A549 (cell line): ENCODE measurements around the gene LRRC3C. TPM values are rescaled to one million over a fixed set of nuclear protein-coding genes. Genes with fewer than 3 reads are reported as not detected.

Experiments used
- ATAC-seq, 2 experiments: fragments of 200-7000 bp in 1 of 2; fragments of >200 bp in 1 of 2; cut with Nextera tagmentation in 1 of 2; cut with Tn5 transposase in 1 of 2; 3 replicates each; pipeline versions ENCODE4 v1.8.0 to v1.9.1; 2018 to 2020; ENCODE audit warnings: mild to moderate bottlenecking in 1 of 2, moderate library complexity in 1 of 2
- CTCF ChIA-PET: fragments of 300-600 bp; sonication (Branson Sonifier 250); formaldehyde crosslinking; extraction: SDS; loops from one replicate; lab custom pipeline; 2021; ENCODE audit warnings: antibody characterized with exemption, inconsistent platforms; lab: Yijun Ruan, JAX
- POLR2A ChIA-PET: fragments of 350-600 bp; formaldehyde crosslinking; extraction: SDS; loops from one replicate; lab custom pipeline; 2021; ENCODE audit warnings: antibody characterized with exemption, inconsistent platforms; lab: Yijun Ruan, JAX
- DNase-seq, 2 experiments: peaks; one replicate each; pipeline versions ENCODE4 v3.0.0 to v3.0.0-alpha.2; 2011 to 2016; ENCODE audit warnings: low read depth in 1 of 2, low spot score in 1 of 2
- FAIRE-seq: peaks from 2 replicates; lab custom pipeline; 2011; peaks lifted over from hg19 to GRCh38; lab: Jason Lieb, UNC
- H3K27ac ChIP-seq, 2 experiments: fragments of >200 bp; sonication (Bioruptor Twin); formaldehyde crosslinking; 3 replicates each; pipeline ENCODE4 v1.5.1; 2016 to 2017
- H3K4me1 ChIP-seq: fragments of >200 bp; sonication (Bioruptor Twin); formaldehyde crosslinking; 3 replicates; pipeline ENCODE4 v1.6.1; 2016
- H3K4me2 ChIP-seq: fragments of >200 bp; sonication (Bioruptor Twin); formaldehyde crosslinking; 3 replicates; pipeline ENCODE4 v1.6.1; 2016
- H3K4me3 ChIP-seq: fragments of >200 bp; sonication (Bioruptor Twin); formaldehyde crosslinking; 3 replicates; pipeline ENCODE4 v1.5.1; 2016
- H3K9me3 ChIP-seq: fragments of >200 bp; sonication (Bioruptor Twin); formaldehyde crosslinking; 3 replicates; pipeline ENCODE4 v1.6.1; 2016
- BHLHE40 ChIP-seq: IDR thresholded peaks from 2 replicates; pipeline ENCODE4 v1.6.1; 2012; ENCODE audit warnings: low read depth, low read length, inconsistent platforms
- CBX8 ChIP-seq: fragments of 200-600 bp; sonication (generic); IDR thresholded peaks from 2 replicates; pipeline ENCODE4 v1.6.1; 2016
- CHD4 ChIP-seq: fragments of 200-600 bp; sonication (generic); IDR thresholded peaks from 2 replicates; pipeline ENCODE4 v1.6.1; 2016; ENCODE audit warnings: antibody characterized with exemption, mild to moderate bottlenecking, borderline replicate concordance
- CTCF ChIP-seq: fragments of >200 bp; sonication (Bioruptor Twin); formaldehyde crosslinking; IDR thresholded peaks from 3 replicates; pipeline ENCODE4 v1.5.1; 2016
- EHF ChIP-seq: fragments of 250-450 bp; sonication (Bioruptor Pico); IDR thresholded peaks from 2 replicates; pipeline ENCODE4 v1.5.0; 2020; ENCODE audit warnings: mild to moderate bottlenecking
- EP300 ChIP-seq, 2 experiments: fragments of >200 bp; sonication (Bioruptor Twin); formaldehyde crosslinking; IDR thresholded peaks; 2 replicates in 1 of 2; 3 replicates in 1 of 2; pipeline ENCODE4 v1.6.1; 2016 to 2017
- FOXS1 ChIP-seq: fragments of 250-450 bp; sonication (Bioruptor Pico); IDR thresholded peaks from 2 replicates; pipeline ENCODE4 v1.5.0; 2020; ENCODE audit warnings: mild to moderate bottlenecking, moderate library complexity
- HES2 ChIP-seq: fragments of >200 bp; sonication (Bioruptor Twin); formaldehyde crosslinking; IDR thresholded peaks from 2 replicates; pipeline ENCODE4 v1.6.1; 2016
- HEYL ChIP-seq: fragments of 250-450 bp; sonication (Bioruptor Pico); IDR thresholded peaks from 2 replicates; pipeline ENCODE4 v1.8.0; 2021; ENCODE audit warnings: mild to moderate bottlenecking, moderate library complexity
- HOXA7 ChIP-seq: fragments of 250-450 bp; sonication (Bioruptor Pico); IDR thresholded peaks from 2 replicates; pipeline ENCODE4 v1.5.0; 2020; ENCODE audit warnings: mild to moderate bottlenecking, moderate library complexity
- HOXB5 ChIP-seq: fragments of 250-450 bp; sonication (Bioruptor Pico); IDR thresholded peaks from 2 replicates; pipeline ENCODE4 v1.5.0; 2020; ENCODE audit warnings: mild to moderate bottlenecking, moderate library complexity
- JUN ChIP-seq, 2 experiments: fragments of >200 bp; sonication (Bioruptor Twin); formaldehyde crosslinking; IDR thresholded peaks; 2 replicates in 1 of 2; 3 replicates in 1 of 2; pipeline ENCODE4 v1.6.1; 2016 to 2017
- JUNB ChIP-seq: fragments of >200 bp; sonication (Bioruptor Twin); formaldehyde crosslinking; IDR thresholded peaks from 2 replicates; pipeline ENCODE4 v1.6.1; 2016
- MAFK ChIP-seq: fragments of 450-650 bp; IDR thresholded peaks from 2 replicates; pipeline ENCODE4 v1.6.1; 2014; ENCODE audit not compliant: partially characterized antibody
- RAD21 ChIP-seq, 2 experiments: fragments of >200 bp in 1 of 2; sonication (Bioruptor Twin) in 1 of 2; formaldehyde crosslinking in 1 of 2; IDR thresholded peaks in 1 of 2; conservative IDR thresholded peaks in 1 of 2; 2 replicates in 1 of 2; 3 replicates in 1 of 2; pipeline ENCODE4 v1.6.1; 2012 to 2018; ENCODE audit warnings: inconsistent platforms in 1 of 2
- ZC3H11A ChIP-seq: fragments of 450-650 bp; IDR thresholded peaks from 2 replicates; pipeline ENCODE4 v1.6.1; 2014; ENCODE audit warnings: antibody characterized with exemption, mild to moderate bottlenecking
- ZFP36 ChIP-seq: fragments of 450-650 bp; IDR thresholded peaks from 2 replicates; pipeline ENCODE4 v1.6.1; 2014; ENCODE audit warnings: borderline replicate concordance; ENCODE audit not compliant: partially characterized antibody
- ZNF302 ChIP-seq: fragments of 250-450 bp; sonication (Bioruptor Pico); IDR thresholded peaks from 2 replicates; pipeline ENCODE4 v1.9.0; 2021; ENCODE audit warnings: inconsistent platforms, mild to moderate bottlenecking, moderate library complexity
- ZSCAN20 ChIP-seq: fragments of 250-450 bp; sonication (Bioruptor Pico); IDR thresholded peaks from 2 replicates; pipeline ENCODE4 v1.8.0; 2022; ENCODE audit warnings: mild to moderate bottlenecking, moderate library complexity
- WGBS: methylation state at CpG from one replicate; pipeline ENCODE4 v1.1.6; 2017; ENCODE audit errors: missing lambda C conversion rate; 5-methylcytosine and 5-hydroxymethylcytosine counted together
- polyA plus RNA-seq, 4 experiments: library from polyadenylated mRNA; depleted of rRNA in 3 of 4; stranded (reverse); fragments of >200 nt; fragmentation: RNase III in 1 of 4; extraction: RNeasy Plus Mini Kit Qiagen cat#74134 plus additional on column Dnase treatment in 1 of 4; gene quantifications; 2 replicates in 3 of 4; 3 replicates in 1 of 4; pipeline ENCODE4 v1.2.3, GENCODE V29; 2011 to 2017
- TF ChIP-seq, protein P1 (sequence below): IDR thresholded peaks from 2 replicates; pipeline ENCODE4 v1.6.1; 2012; ENCODE audit warnings: low read depth, borderline replicate concordance

Gene LRRC3C
- polyA plus RNA-seq, 2 of the 4 experiments (the other 2 are of a cell fraction) = not detected

DNA sequence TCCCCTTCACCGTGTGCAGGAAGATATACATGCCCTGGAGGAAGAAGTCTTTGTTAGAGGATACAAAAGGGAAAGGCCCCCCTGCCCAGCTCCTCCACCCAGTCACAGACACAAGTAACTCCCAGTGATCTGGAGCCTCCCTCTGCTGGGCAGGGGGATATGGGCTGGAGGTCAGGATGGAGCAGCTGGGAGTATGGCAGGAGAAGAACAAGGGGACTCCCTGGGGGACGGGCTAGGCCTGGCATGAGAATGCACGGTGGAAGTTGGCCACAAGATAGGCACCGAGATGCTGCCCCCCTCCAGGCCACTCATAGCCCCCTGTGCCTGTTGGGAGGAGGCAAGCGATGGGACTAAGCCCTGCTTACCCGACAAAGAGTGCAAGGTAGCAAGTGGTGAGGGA, 4.3 kb upstream of the LRRC3C start:
- WGBS = 88% methylated on average over 6 of the region's 6 CpGs
- no peak for FAIRE-seq

GRCh38 chr17:39923836-39924690, 3.5 kb upstream of the LRRC3C start:
- ChIA-PET POLR2A (no interaction called here), CTCF (interaction anchor here (1.4 to 4.0 kb wide), 3 partner anchors 16 to 56 kb away, joined by 4 to 18 read pairs (median 11); partner anchors contain the start of gene PSMD3)
- DNase-seq = no peak
- Histone ChIP-seq H3K4me1 (peaks cover 27% of the 10 kb centered on the region), H3K9me3 (no peaks in the 10 kb centered on the region), H3K27ac (no peak overlapping the region), H3K4me3 (no peak overlapping the region), H3K4me2 (no peak overlapping the region)
- 77% methylated on average over 17 of the region's 17 CpGs for WGBS
- ATAC-seq = no peak
- TF ChIP-seq CTCF (0 out of 3 replicates have a peak, but pooled peaks have one; percentile 10), RAD21 (conservative IDR thresholded peaks at IDR 0.05 in 1 of 2, IDR thresholded peaks at IDR 0.05 in 1 of 2) (no peak), CHD4 (no peak), ZSCAN20 (CRISPR knock-in tag) (no peak), HOXA7 (CRISPR knock-in tag) (no peak)
- TF ChIP-seq, protein P1, sequence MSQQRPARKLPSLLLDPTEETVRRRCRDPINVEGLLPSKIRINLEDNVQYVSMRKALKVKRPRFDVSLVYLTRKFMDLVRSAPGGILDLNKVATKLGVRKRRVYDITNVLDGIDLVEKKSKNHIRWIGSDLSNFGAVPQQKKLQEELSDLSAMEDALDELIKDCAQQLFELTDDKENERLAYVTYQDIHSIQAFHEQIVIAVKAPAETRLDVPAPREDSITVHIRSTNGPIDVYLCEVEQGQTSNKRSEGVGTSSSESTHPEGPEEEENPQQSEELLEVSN = no peak
- FAIRE-seq = no peak

More for the DNA sequence above, 4.3 kb upstream of the LRRC3C start:
- Histone ChIP-seq H3K4me3 (no peak overlapping the region), H3K4me1 (peaks cover 19% of the 10 kb centered on the region), H3K4me2 (no peak overlapping the region), H3K9me3 (no peaks in the 10 kb centered on the region), H3K27ac (no peak overlapping the region)
- POLR2A ChIA-PET = no interaction called here
- no peak for ATAC-seq
- DNase-seq = no peak
- CTCF ChIA-PET = interaction anchor here (1.3 to 2.9 kb wide), 5 partner anchors 10 to 193 kb away, joined by 3 to 11 read pairs (median 4); partner anchors contain the start of gene PSMD3
- TF ChIP-seq MAFK (no peak), ZNF302 (CRISPR knock-in tag) (no peak), ZC3H11A (no peak), JUNB (no peak), HOXA7 (CRISPR knock-in tag) (no peak)

DNA sequence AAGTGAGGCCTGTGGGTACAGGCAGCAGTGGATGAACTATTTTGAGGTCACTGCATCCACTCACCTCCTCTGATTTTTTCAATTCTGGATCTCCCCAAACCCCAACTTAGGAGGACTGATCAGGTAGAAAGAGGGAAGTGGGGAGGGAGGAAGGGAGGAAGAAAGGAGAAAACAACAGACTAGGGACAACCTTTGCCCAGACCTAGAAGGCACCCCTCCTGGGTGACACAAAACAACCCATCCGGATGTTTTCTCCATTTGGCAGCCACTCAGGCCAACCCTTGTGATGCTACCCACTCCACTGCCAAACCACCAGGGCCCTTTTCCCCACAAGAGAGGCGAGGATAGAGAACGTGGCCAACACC, 2.9 kb upstream of the LRRC3C start:
- Histone ChIP-seq H3K4me1 (peaks cover 33% of the 10 kb centered on the region), H3K4me3 (no peak overlapping the region), H3K9me3 (no peaks in the 10 kb centered on the region), H3K27ac (no peak overlapping the region), H3K4me2 (no peak overlapping the region)
- no peak for FAIRE-seq
- 87% methylated on average over 3 of the region's 3 CpGs for WGBS
- ATAC-seq = no peak
- ChIA-PET CTCF (interaction anchor here (4.0 kb wide), 1 partner anchor 15 kb away, joined by 18 read pairs; no protein-coding TSS in a partner anchor), POLR2A (no interaction called here)
- TF ChIP-seq FOXS1 (CRISPR knock-in tag) (no peak), CHD4 (no peak), EHF (CRISPR knock-in tag) (no peak), JUN (IDR thresholded peaks at IDR 0.05) (no peak), ZFP36 (no peak), HOXB5 (CRISPR knock-in tag) (no peak), EP300 (IDR thresholded peaks at IDR 0.05) (no peak), ZC3H11A (no peak), CBX8 (no peak), BHLHE40 (no peak), HES2 (no peak), HEYL (CRISPR knock-in tag) (no peak)
- TF ChIP-seq, protein P1 = no peak
- DNase-seq = no peak
